SK-N-SH (cell line): Measurements from ENCODE around the gene OBI1. TPM values are rescaled to one million over a fixed set of nuclear protein-coding genes. Genes with fewer than 3 reads are reported as not detected.

Source experiments
- CTCF ChIA-PET: fragments of 300-600, 350-600 bp; formaldehyde crosslinking; extraction: SDS; loops from one replicate; lab custom pipeline; 2021; lab: Yijun Ruan, JAX
- POLR2A ChIA-PET: fragments of 350-600 bp; sonication (Branson Sonifier 250); formaldehyde crosslinking; extraction: SDS; loops from one replicate; lab custom pipeline; 2020; ENCODE audit warnings: antibody characterized with exemption, inconsistent platforms; lab: Yijun Ruan, JAX
- DNase-seq: peaks from one replicate; pipeline ENCODE4 v3.0.0; 2012
- H2AFZ ChIP-seq: fragments of 200-600 bp; sonication (generic); 2 replicates; pipeline ENCODE4 v1.8.1; 2016; ENCODE audit warnings: antibody characterized with exemption, mild to moderate bottlenecking, low read depth
- H3F3A ChIP-seq: fragments of 200-600 bp; sonication (generic); replicated peaks from 2 replicates; pipeline ENCODE3; 2016; ENCODE audit warnings: antibody characterized with exemption, mild to moderate bottlenecking; ENCODE audit not compliant: insufficient read depth
- H3K27ac ChIP-seq, 2 experiments: fragments of 200-500 bp in 1 of 2; fragments of 200-600 bp in 1 of 2; sonication (Bioruptor generic) in 1 of 2; sonication (generic), shearing (Covaris generic) in 1 of 2; 2 replicates each; pipeline versions ENCODE4 v1.5.1 to v1.6.1; 2014 to 2016; ENCODE audit warnings: low read depth in 2 of 2, inconsistent platforms in 1 of 2, low read length in 1 of 2, mild to moderate bottlenecking in 1 of 2, mixed read lengths in 1 of 2
- H3K27me3 ChIP-seq: fragments of 200-600 bp; sonication (generic), shearing (Covaris generic); 2 replicates; pipeline ENCODE4 v1.6.1; 2016; ENCODE audit warnings: mixed run types; ENCODE audit not compliant: insufficient read depth
- H3K36me3 ChIP-seq, 2 experiments: fragments of 200-500 bp in 1 of 2; fragments of 200-600 bp in 1 of 2; sonication (Bioruptor generic) in 1 of 2; sonication (generic) in 1 of 2; replicated peaks in 1 of 2; 2 replicates each; pipeline versions ENCODE3 to v1.5.1; 2014 to 2016; ENCODE audit warnings: low read length in 1 of 2, mild to moderate bottlenecking in 1 of 2; ENCODE audit not compliant: insufficient read depth in 2 of 2, control insufficient read depth in 1 of 2
- H3K4me1 ChIP-seq, 2 experiments: fragments of 200-500 bp in 1 of 2; fragments of 200-600 bp in 1 of 2; sonication (Bioruptor generic) in 1 of 2; sonication (generic), shearing (Covaris generic) in 1 of 2; 2 replicates each; pipeline versions ENCODE4 v1.5.1 to v1.6.1; 2014 to 2016; ENCODE audit warnings: low read depth in 1 of 2, low read length in 1 of 2, mixed run types in 1 of 2; ENCODE audit not compliant: insufficient read depth in 2 of 2, control insufficient read depth in 1 of 2
- H3K4me2 ChIP-seq: fragments of 200-600 bp; sonication (generic), shearing (Covaris generic); 2 replicates; pipeline ENCODE4 v1.6.1; 2017; ENCODE audit warnings: mixed run types
- H3K4me3 ChIP-seq, 2 experiments: fragments of 200-500 bp in 1 of 2; fragments of 200-600 bp in 1 of 2; sonication (Bioruptor generic) in 1 of 2; sonication (generic), shearing (Covaris generic) in 1 of 2; 2 replicates each; pipeline versions ENCODE4 v1.5.1 to v1.8.1; 2014 to 2016; ENCODE audit warnings: low read depth in 2 of 2, inconsistent platforms in 1 of 2, low read length in 1 of 2, mild to moderate bottlenecking in 1 of 2, mixed read lengths in 1 of 2, moderate library complexity in 1 of 2
- H3K79me2 ChIP-seq: fragments of 200-600 bp; sonication (generic); 2 replicates; pipeline ENCODE4 v1.8.1; 2017; ENCODE audit warnings: mild to moderate bottlenecking; ENCODE audit not compliant: insufficient read depth
- H3K9ac ChIP-seq: fragments of 200-600 bp; sonication (generic); 2 replicates; pipeline ENCODE4 v1.6.1; 2017; ENCODE audit warnings: mixed run types
- H3K9me2 ChIP-seq: fragments of 200-600 bp; sonication (generic); 2 replicates; pipeline ENCODE4 v1.6.1; 2017; ENCODE audit warnings: mixed run types
- H3K9me3 ChIP-seq: fragments of 200-600 bp; sonication (generic); 2 replicates; pipeline ENCODE4 v1.6.1; 2017; ENCODE audit warnings: mixed run types, mild to moderate bottlenecking, moderate library complexity
- H4K20me1 ChIP-seq: fragments of 200-600 bp; sonication (generic); 2 replicates; pipeline ENCODE4 v1.6.1; 2017; ENCODE audit warnings: mild to moderate bottlenecking, mixed run types; ENCODE audit not compliant: insufficient read depth
- EZH2phosphoT487 ChIP-seq: fragments of 200-600 bp; sonication (generic); IDR thresholded peaks from 2 replicates; pipeline ENCODE4 v1.6.1; 2017; ENCODE audit warnings: low read depth, mixed run types, mild to moderate bottlenecking, antibody characterized with exemption, moderate library complexity, borderline replicate concordance
- FOSL2 ChIP-seq: IDR thresholded peaks from 2 replicates; pipeline ENCODE4 v1.4.0; 2012; ENCODE audit warnings: low read depth, mild to moderate bottlenecking, moderate library complexity, borderline replicate concordance
- FOXJ3 ChIP-seq: sonication (generic); formaldehyde crosslinking; IDR thresholded peaks from 2 replicates; pipeline ENCODE4 v1.5.1; 2020; ENCODE audit warnings: mild to moderate bottlenecking, missing genetic modification reagents
- FOXM1 ChIP-seq: IDR thresholded peaks from 2 replicates; pipeline ENCODE4 v1.4.0; 2012; ENCODE audit warnings: low read depth, mild to moderate bottlenecking
- GABPA ChIP-seq: IDR thresholded peaks from 2 replicates; pipeline ENCODE4 v1.4.0; 2012; ENCODE audit warnings: low read depth, mild to moderate bottlenecking
- GATA2 ChIP-seq: sonication (generic); formaldehyde crosslinking; IDR thresholded peaks from 2 replicates; pipeline ENCODE4 v1.5.0; 2020; ENCODE audit warnings: mild to moderate bottlenecking, missing genetic modification reagents
- JUND ChIP-seq: IDR thresholded peaks from 2 replicates; pipeline ENCODE4 v1.4.0; 2012
- NRF1 ChIP-seq: IDR thresholded peaks from 2 replicates; pipeline ENCODE4 v1.6.1; 2012; ENCODE audit warnings: low read depth, mild to moderate bottlenecking, low read length
- POLR2AphosphoS5 ChIP-seq: IDR thresholded peaks from 2 replicates; pipeline ENCODE4 v1.6.1; 2012; ENCODE audit warnings: low read depth, low read length
- RAD21 ChIP-seq: IDR thresholded peaks from 2 replicates; pipeline ENCODE4 v1.6.1; 2012; ENCODE audit warnings: mild to moderate bottlenecking, low read length
- RCOR1 ChIP-seq: fragments of 150-350 bp; IDR thresholded peaks from 2 replicates; pipeline ENCODE4 v1.6.1; 2017; ENCODE audit warnings: antibody characterized with exemption, low read length
- RFX5 ChIP-seq: IDR thresholded peaks from 2 replicates; pipeline ENCODE4 v1.6.1; 2012; ENCODE audit warnings: mild to moderate bottlenecking, improper control_type of control experiment, low read length
- SIN3A ChIP-seq: IDR thresholded peaks from 2 replicates; pipeline ENCODE4 v1.6.1; 2012; ENCODE audit warnings: low read depth, mild to moderate bottlenecking, low read length, moderate library complexity, borderline replicate concordance
- SMC3 ChIP-seq: IDR thresholded peaks from 2 replicates; pipeline ENCODE4 v1.6.1; 2012; ENCODE audit warnings: low read depth, low read length, improper control_type of control experiment
- TCF12 ChIP-seq: IDR thresholded peaks from 2 replicates; pipeline ENCODE4 v1.4.0; 2012
- TEAD4 ChIP-seq: IDR thresholded peaks from 2 replicates; pipeline ENCODE4 v1.4.0; 2012; ENCODE audit warnings: mild to moderate bottlenecking, borderline replicate concordance; ENCODE audit not compliant: insufficient read depth
- YY1 ChIP-seq: IDR thresholded peaks from 2 replicates; pipeline ENCODE4 v1.4.0; 2012; ENCODE audit warnings: low read depth, mild to moderate bottlenecking
- WGBS: methylation state at CpG from one replicate; pipeline ENCODE4 v1.1.6; 2017; ENCODE audit warnings: low lambda C conversion rate; 5-methylcytosine and 5-hydroxymethylcytosine counted together
- polyA plus RNA-seq, 3 experiments: library from polyadenylated mRNA; depleted of rRNA; stranded (reverse); fragments of >200 nt; gene quantifications; 2 replicates each; pipeline ENCODE4 v1.2.3, GENCODE V29; 2012
- TF ChIP-seq, protein P1 (sequence below): fragments of 150-350 bp; IDR thresholded peaks from 2 replicates; pipeline ENCODE4 v1.6.1; 2017; ENCODE audit warnings: antibody characterized with exemption, low read length, low read depth, borderline replicate concordance
- TF ChIP-seq, protein P2 (sequence below): IDR thresholded peaks from 2 replicates; pipeline ENCODE4; 2012
- TF ChIP-seq, protein P3 (sequence below): IDR thresholded peaks from 2 replicates; pipeline ENCODE4 v1.4.0; 2012; ENCODE audit warnings: low read depth
- TF ChIP-seq, protein P4 (sequence below): fragments of 150-350 bp; IDR thresholded peaks from 2 replicates; pipeline ENCODE4 v1.6.1; 2016; ENCODE audit warnings: mild to moderate bottlenecking, low read depth, low read length
- TF ChIP-seq, protein P5 (sequence below): IDR thresholded peaks from 2 replicates; pipeline ENCODE4 v1.6.1; 2012; ENCODE audit warnings: mild to moderate bottlenecking, low read depth, low read length, moderate library complexity
- TF ChIP-seq, protein P6 (sequence below): IDR thresholded peaks from 2 replicates; pipeline ENCODE4 v1.4.0; 2012; ENCODE audit warnings: low read depth, borderline replicate concordance

Gene OBI1
- polyA plus RNA-seq, 1 of the 3 experiments (the other 2 are of a cell fraction): 1.8 TPM

DNA sequence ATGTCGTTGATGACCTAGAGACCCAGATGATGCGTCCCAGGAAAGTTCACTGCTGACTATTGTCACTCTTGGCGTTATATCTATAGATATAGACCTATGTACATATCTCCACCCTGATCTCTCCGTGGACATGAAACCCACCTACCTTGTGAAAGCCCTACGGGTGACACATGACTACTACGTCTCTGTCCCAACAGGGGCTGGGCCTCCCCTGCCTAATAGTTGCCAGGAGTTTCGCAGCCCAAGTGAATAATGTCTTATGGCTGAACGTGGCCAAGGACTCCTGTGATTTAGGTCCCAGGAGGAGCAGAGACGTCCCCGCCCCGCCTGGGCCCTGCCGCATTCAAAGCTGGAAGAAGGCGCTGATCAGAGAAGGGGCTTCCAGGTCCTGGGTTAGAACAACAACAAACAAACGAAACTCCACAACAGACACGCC lies 50.7 kb downstream of the OBI1 start (continued):
- TF ChIP-seq, protein P1, sequence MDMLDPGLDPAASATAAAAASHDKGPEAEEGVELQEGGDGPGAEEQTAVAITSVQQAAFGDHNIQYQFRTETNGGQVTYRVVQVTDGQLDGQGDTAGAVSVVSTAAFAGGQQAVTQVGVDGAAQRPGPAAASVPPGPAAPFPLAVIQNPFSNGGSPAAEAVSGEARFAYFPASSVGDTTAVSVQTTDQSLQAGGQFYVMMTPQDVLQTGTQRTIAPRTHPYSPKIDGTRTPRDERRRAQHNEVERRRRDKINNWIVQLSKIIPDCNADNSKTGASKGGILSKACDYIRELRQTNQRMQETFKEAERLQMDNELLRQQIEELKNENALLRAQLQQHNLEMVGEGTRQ: no peak
- TF ChIP-seq, protein P2, sequence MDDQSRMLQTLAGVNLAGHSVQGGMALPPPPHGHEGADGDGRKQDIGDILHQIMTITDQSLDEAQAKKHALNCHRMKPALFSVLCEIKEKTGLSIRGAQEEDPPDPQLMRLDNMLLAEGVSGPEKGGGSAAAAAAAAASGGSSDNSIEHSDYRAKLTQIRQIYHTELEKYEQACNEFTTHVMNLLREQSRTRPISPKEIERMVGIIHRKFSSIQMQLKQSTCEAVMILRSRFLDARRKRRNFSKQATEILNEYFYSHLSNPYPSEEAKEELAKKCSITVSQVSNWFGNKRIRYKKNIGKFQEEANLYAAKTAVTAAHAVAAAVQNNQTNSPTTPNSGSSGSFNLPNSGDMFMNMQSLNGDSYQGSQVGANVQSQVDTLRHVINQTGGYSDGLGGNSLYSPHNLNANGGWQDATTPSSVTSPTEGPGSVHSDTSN: no peak
- TF ChIP-seq FOSL2: no peak
- TF ChIP-seq GATA2 (CRISPR knock-in tag): no peak

DNA sequence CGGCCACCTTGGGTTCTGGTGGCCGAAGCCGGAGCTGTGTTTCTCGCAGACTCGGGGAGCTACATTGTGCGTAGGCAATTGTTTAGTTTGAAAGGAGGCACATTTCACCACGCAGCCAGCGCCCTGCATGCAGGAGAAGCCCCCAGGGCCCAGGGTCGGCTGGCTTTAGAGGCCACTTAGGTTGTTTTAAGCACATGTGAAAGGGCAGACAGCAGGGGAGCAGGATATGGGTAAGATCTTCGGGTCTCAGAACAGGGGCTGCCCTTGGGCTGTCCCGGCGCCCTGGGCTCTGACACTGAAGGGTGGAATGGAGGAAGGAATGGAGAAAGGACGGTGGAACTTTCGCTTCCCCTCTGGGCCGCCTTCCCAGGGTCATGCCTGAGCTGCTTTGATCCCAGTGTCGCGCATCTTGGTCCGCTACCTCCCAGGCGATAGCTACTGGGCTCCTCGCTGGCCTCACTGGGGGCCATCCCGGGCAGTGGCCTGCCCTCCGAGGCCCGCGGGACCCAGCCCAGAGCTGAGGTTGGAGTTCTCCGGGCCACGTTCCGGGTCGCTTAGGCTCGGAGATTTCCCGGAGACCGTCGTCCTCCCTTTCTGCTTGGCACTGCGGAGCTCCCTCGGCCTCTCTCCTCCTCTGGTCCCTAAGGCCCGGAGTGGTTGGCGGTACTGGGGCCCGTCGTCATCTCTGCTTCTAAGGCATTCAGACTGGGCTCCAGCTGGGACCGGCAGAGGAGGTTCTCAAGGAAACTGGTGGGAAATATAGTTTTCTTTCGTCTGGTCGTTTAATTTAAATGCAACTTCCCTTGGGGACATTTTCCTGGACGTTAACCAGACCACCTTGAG lies 51.3 kb downstream of the OBI1 start:
- DNase-seq: peak; percentile 45
- Histone ChIP-seq H3K79me2 (no peaks in the 10 kb centered on the region), H3K4me1 (peaks cover 0 to 19% of the 10 kb centered on the region in 2 experiments; a peak in 1 of 4 replicates), H3K9me2 (no peaks in the 10 kb centered on the region), H3K9ac (no peak overlapping the region), H3K36me3 (no peaks in the 10 kb centered on the region), H3K9me3 (no peaks in the 10 kb centered on the region), H4K20me1 (no peaks in the 10 kb centered on the region), H3K27ac (no peak overlapping the region), H3K4me2 (no peak overlapping the region), H3K4me3 (no peak overlapping the region), H2AFZ (no peak overlapping the region), H3K27me3 (peaks cover 75% of the 10 kb centered on the region), H3F3A (peaks cover 10% of the 10 kb centered on the region)
- TF ChIP-seq SIN3A (no peak), NRF1 (no peak), FOSL2 (no peak), GABPA (no peak), FOXM1 (no peak), TEAD4 (no peak), FOXJ3 (CRISPR knock-in tag) (no peak), RFX5 (no peak), POLR2AphosphoS5 (no peak), TCF12 (no peak), SMC3 (no peak), YY1 (no peak), RAD21 (no peak), EZH2phosphoT487 (no peak), RCOR1 (no peak), JUND (no peak)
- TF ChIP-seq, protein P3, sequence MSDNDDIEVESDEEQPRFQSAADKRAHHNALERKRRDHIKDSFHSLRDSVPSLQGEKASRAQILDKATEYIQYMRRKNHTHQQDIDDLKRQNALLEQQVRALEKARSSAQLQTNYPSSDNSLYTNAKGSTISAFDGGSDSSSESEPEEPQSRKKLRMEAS: no peak
- TF ChIP-seq, protein P4, sequence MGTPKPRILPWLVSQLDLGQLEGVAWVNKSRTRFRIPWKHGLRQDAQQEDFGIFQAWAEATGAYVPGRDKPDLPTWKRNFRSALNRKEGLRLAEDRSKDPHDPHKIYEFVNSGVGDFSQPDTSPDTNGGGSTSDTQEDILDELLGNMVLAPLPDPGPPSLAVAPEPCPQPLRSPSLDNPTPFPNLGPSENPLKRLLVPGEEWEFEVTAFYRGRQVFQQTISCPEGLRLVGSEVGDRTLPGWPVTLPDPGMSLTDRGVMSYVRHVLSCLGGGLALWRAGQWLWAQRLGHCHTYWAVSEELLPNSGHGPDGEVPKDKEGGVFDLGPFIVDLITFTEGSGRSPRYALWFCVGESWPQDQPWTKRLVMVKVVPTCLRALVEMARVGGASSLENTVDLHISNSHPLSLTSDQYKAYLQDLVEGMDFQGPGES: no peak
- TF ChIP-seq, protein P5, sequence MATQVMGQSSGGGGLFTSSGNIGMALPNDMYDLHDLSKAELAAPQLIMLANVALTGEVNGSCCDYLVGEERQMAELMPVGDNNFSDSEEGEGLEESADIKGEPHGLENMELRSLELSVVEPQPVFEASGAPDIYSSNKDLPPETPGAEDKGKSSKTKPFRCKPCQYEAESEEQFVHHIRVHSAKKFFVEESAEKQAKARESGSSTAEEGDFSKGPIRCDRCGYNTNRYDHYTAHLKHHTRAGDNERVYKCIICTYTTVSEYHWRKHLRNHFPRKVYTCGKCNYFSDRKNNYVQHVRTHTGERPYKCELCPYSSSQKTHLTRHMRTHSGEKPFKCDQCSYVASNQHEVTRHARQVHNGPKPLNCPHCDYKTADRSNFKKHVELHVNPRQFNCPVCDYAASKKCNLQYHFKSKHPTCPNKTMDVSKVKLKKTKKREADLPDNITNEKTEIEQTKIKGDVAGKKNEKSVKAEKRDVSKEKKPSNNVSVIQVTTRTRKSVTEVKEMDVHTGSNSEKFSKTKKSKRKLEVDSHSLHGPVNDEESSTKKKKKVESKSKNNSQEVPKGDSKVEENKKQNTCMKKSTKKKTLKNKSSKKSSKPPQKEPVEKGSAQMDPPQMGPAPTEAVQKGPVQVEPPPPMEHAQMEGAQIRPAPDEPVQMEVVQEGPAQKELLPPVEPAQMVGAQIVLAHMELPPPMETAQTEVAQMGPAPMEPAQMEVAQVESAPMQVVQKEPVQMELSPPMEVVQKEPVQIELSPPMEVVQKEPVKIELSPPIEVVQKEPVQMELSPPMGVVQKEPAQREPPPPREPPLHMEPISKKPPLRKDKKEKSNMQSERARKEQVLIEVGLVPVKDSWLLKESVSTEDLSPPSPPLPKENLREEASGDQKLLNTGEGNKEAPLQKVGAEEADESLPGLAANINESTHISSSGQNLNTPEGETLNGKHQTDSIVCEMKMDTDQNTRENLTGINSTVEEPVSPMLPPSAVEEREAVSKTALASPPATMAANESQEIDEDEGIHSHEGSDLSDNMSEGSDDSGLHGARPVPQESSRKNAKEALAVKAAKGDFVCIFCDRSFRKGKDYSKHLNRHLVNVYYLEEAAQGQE: no peak
- TF ChIP-seq, protein P6, sequence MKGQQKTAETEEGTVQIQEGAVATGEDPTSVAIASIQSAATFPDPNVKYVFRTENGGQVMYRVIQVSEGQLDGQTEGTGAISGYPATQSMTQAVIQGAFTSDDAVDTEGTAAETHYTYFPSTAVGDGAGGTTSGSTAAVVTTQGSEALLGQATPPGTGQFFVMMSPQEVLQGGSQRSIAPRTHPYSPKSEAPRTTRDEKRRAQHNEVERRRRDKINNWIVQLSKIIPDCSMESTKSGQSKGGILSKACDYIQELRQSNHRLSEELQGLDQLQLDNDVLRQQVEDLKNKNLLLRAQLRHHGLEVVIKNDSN: no peak
- POLR2A ChIA-PET: no interaction called here
- CTCF ChIA-PET: interaction anchor here (0.9 to 2.0 kb wide), 4 partner anchors 23 to 371 kb away, joined by 4 to 5 read pairs (median 4); no protein-coding TSS in a partner anchor
- 22% methylated on average over 23 of the region's 42 CpGs for WGBS
